Trophoblast cell (in vitro differentiated cells and primary cell): ENCODE results near the gene VAPB.
"Not testable (repeated sequence)": the region's sequence is repeated elsewhere in the genome, so short reads cannot be mapped to it uniquely, and the experiment has no call there.

Experiments
- DNase-seq, 2 donors: peaks; one replicate each; pipeline ENCODE4 v3.0.0-alpha.2; 2016
- H2AFZ ChIP-seq: 2 replicates; pipeline ENCODE4 v1.6.1; 2013; ENCODE audit warnings: low read length, moderate library complexity, mild to moderate bottlenecking; ENCODE audit not compliant: insufficient read depth, poor library complexity
- H2AK5ac ChIP-seq: 2 replicates; pipeline ENCODE4 v1.6.1; 2013; ENCODE audit warnings: mild to moderate bottlenecking, low read length
- H2BK120ac ChIP-seq: 2 replicates; pipeline ENCODE4 v1.6.1; 2013; ENCODE audit warnings: low read length, mild to moderate bottlenecking, moderate library complexity; ENCODE audit not compliant: insufficient read depth, poor library complexity
- H2BK12ac ChIP-seq: 2 replicates; pipeline ENCODE4 v1.6.1; 2013; ENCODE audit warnings: mild to moderate bottlenecking, low read length, moderate library complexity
- H2BK5ac ChIP-seq: 2 replicates; pipeline ENCODE4 v1.6.1; 2013; ENCODE audit warnings: low read length, low read depth, moderate library complexity, mild to moderate bottlenecking; ENCODE audit not compliant: poor library complexity
- H3K14ac ChIP-seq: 2 replicates; pipeline ENCODE4 v1.6.1; 2013; ENCODE audit warnings: mild to moderate bottlenecking, low read length
- H3K18ac ChIP-seq: 2 replicates; pipeline ENCODE4 v1.6.1; 2013; ENCODE audit warnings: mild to moderate bottlenecking, low read length
- H3K23ac ChIP-seq: 2 replicates; pipeline ENCODE4 v1.6.1; 2013; ENCODE audit warnings: low read length
- H3K27ac ChIP-seq: 2 replicates; pipeline ENCODE4 v1.5.1; 2013; ENCODE audit warnings: low read depth, mild to moderate bottlenecking, inconsistent platforms, low read length, moderate library complexity
- H3K27me3 ChIP-seq: 2 replicates; pipeline ENCODE4 v1.6.1; 2013; ENCODE audit warnings: inconsistent platforms, mild to moderate bottlenecking, low read length, moderate library complexity; ENCODE audit not compliant: insufficient read depth
- H3K36me3 ChIP-seq, 2 experiments: 1 replicate in 1 of 2; 2 replicates in 1 of 2; pipeline ENCODE4 v1.6.1; 2013; ENCODE audit warnings: low read length in 2 of 2, mild to moderate bottlenecking in 2 of 2, moderate library complexity in 1 of 2; ENCODE audit not compliant: insufficient read depth in 2 of 2, control insufficient read depth in 1 of 2
- H3K4ac ChIP-seq: 2 replicates; pipeline ENCODE4 v1.6.1; 2013; ENCODE audit warnings: low read depth, mild to moderate bottlenecking, low read length, moderate library complexity
- H3K4me1 ChIP-seq, 2 experiments: 1 replicate in 1 of 2; 2 replicates in 1 of 2; pipeline ENCODE4 v1.6.1; 2013; ENCODE audit warnings: low read length in 2 of 2, mild to moderate bottlenecking in 2 of 2, moderate library complexity in 1 of 2; ENCODE audit not compliant: insufficient read depth in 2 of 2, control insufficient read depth in 1 of 2
- H3K4me2 ChIP-seq: 2 replicates; pipeline ENCODE4 v1.6.1; 2013; ENCODE audit warnings: inconsistent platforms, mild to moderate bottlenecking, low read length, moderate library complexity
- H3K4me3 ChIP-seq: 2 replicates; pipeline ENCODE4 v1.5.1; 2013; ENCODE audit warnings: mild to moderate bottlenecking, low read depth, low read length, inconsistent platforms
- H3K79me1 ChIP-seq: one replicate; pipeline ENCODE4 v1.6.1; 2013; ENCODE audit warnings: low read length
- H3K79me2 ChIP-seq: 2 replicates; pipeline ENCODE4 v1.6.1; 2013; ENCODE audit warnings: low read length, mild to moderate bottlenecking; ENCODE audit not compliant: control insufficient read depth, insufficient read depth, poor library complexity
- H3K9ac ChIP-seq: 2 replicates; pipeline ENCODE4 v1.6.1; 2013; ENCODE audit warnings: mild to moderate bottlenecking, low read length
- H3K9me3 ChIP-seq: 2 replicates; pipeline ENCODE4 v1.6.1; 2013; ENCODE audit warnings: low read depth, mild to moderate bottlenecking, control low read depth, inconsistent platforms, low read length; ENCODE audit not compliant: insufficient read depth
- H4K12ac ChIP-seq: 2 replicates; pipeline ENCODE4 v1.6.1; 2013; ENCODE audit warnings: low read depth, mild to moderate bottlenecking, low read length, moderate library complexity
- H4K8ac ChIP-seq: 2 replicates; pipeline ENCODE4 v1.6.1; 2013; ENCODE audit warnings: low read depth, mild to moderate bottlenecking, low read length, moderate library complexity
- H4K91ac ChIP-seq: one replicate; pipeline ENCODE4 v1.6.1; 2013; ENCODE audit warnings: low read depth, mild to moderate bottlenecking, low read length, moderate library complexity
- WGBS: extraction: QIAGEN DNeasy Blood & Tissue Kit; methylation state at CpG from one replicate; pipeline ENCODE4 v1.1.7; 2013; ENCODE audit warnings: missing lambda C conversion rate; ENCODE audit not compliant: insufficient read length, insufficient coverage; ENCODE audit errors: extremely low coverage; 5-methylcytosine and 5-hydroxymethylcytosine counted together

Gene VAPB

DNA sequence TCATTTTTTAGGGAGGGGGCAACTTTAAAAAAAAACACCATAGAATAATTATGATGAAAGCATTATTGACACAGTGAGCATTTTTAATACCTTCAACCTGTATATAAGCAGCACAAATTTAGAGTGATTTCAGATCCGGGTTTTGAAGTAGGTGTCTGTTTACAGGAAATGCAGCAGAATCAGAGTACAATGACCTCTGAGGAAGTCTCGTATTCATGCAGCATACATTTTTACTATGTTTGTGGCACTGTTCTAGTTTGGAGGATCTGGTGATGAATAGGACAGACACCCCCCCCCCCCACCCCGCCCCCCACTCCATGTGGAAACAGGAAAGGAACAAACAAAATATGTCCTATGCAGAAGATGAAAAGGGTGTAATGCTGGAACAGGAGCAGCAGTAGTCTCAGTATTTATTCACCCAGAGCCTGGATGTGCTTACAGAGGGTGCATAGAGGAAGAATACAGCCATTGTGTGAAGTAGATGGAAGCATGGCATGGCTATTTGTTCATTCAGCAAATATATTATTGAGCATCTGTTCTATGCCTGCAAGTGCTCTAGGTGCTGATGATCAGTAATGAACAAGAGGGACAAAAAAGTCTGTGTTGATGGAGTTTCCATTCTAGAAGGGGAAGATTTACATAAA, 19.7 kb downstream of the VAPB start:
- H3K27ac ChIP-seq: no peak overlapping the region
- no peak overlapping the region for H4K91ac ChIP-seq
- no peak for DNase-seq
- peaks cover 0 to 2% of the 10 kb centered on the region in 2 experiments for H3K4me1 ChIP-seq
- H3K79me2 ChIP-seq: peaks cover 6% of the 10 kb centered on the region
- no peak overlapping the region for H3K4me3 ChIP-seq
- H4K12ac ChIP-seq: no peak overlapping the region
- no peak overlapping the region for H3K14ac ChIP-seq
- H3K4me2 ChIP-seq: no peak overlapping the region
- no CpG with 5 or more reads among the region's 3 CpGs for WGBS
- H3K36me3 ChIP-seq: peaks cover 0 to 2% of the 10 kb centered on the region in 2 experiments
- no peak overlapping the region for H3K23ac ChIP-seq
- H4K8ac ChIP-seq: no peak overlapping the region
- no peaks in the 10 kb centered on the region for H3K79me1 ChIP-seq
- H3K4ac ChIP-seq: peak overlapping the region; percentile 89
- H2AFZ ChIP-seq: no peak overlapping the region
- no peak overlapping the region for H2AK5ac ChIP-seq
- H3K9ac ChIP-seq: no peak overlapping the region
- H2BK12ac ChIP-seq: no peak overlapping the region
- no peaks in the 10 kb centered on the region for H3K9me3 ChIP-seq
- H3K18ac ChIP-seq: no peak overlapping the region
- H2BK5ac ChIP-seq: no peak overlapping the region
- H2BK120ac ChIP-seq: no peak overlapping the region
- H3K27me3 ChIP-seq: no peaks in the 10 kb centered on the region

DNA sequence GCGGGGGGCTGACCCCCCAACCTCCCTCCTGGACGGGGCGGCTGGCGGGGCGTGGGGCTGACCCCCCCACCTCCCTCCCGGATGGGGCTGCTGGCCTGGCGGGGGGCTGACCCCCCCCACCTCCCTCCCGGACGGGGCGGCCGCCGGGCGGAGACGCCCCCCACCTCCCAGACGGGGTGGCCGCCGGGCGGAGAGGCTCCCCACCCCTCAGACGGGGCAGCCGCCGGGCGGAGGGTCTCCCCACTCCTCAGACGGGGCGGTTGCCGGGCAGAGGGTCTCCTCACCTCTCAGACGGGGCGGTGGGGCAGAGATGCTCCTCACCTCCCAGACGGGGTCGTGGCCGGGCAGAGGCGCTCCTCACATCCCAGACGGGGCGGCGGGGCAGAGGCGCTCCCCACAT, 25.2 kb downstream of the VAPB start:
- H3K4ac ChIP-seq, H3K79me1 ChIP-seq, H3K23ac ChIP-seq, H3K79me2 ChIP-seq, H3K9ac ChIP-seq, H3K4me3 ChIP-seq, H4K91ac ChIP-seq, H3K18ac ChIP-seq, H3K4me2 ChIP-seq, DNase-seq, H2AK5ac ChIP-seq, H3K14ac ChIP-seq, H2BK120ac ChIP-seq, H2BK5ac ChIP-seq, H2BK12ac ChIP-seq, H2AFZ ChIP-seq, H3K27me3 ChIP-seq, H4K8ac ChIP-seq, H3K27ac ChIP-seq, H4K12ac ChIP-seq, H3K9me3 ChIP-seq, H3K4me1 ChIP-seq, H3K36me3 ChIP-seq: not testable (repeated sequence)
- no CpG with 5 or more reads among the region's 35 CpGs for WGBS

DNA sequence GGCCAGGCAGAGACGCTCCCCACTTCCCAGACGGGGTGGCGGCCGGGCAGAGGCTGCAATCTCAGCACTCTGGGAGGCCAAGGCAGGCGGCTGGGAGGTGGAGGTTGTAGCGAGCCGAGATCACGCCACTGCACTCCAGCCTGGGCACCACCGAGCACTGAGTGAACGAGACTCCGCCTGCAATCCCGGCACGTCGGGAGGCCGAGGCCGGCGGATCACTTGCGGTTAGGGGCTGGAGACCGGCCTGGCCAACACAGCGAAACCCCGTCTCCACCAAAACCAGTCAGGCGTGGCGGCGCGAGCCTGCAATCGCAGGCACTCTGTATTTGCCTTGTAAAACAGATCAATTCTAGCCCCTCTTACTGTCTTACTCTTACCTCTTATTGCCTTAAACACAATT, 25.8 kb downstream of the VAPB start:
- not testable (repeated sequence) for H3K79me2 ChIP-seq, H4K12ac ChIP-seq, H3K4ac ChIP-seq, H3K27me3 ChIP-seq, H3K14ac ChIP-seq, H2BK5ac ChIP-seq, H3K79me1 ChIP-seq, H3K4me3 ChIP-seq, H2BK12ac ChIP-seq, H3K27ac ChIP-seq, H2AFZ ChIP-seq, H2BK120ac ChIP-seq, H3K18ac ChIP-seq, H4K8ac ChIP-seq, H3K23ac ChIP-seq, DNase-seq, H4K91ac ChIP-seq, H3K4me2 ChIP-seq, H3K9ac ChIP-seq, H3K36me3 ChIP-seq, H3K9me3 ChIP-seq, H2AK5ac ChIP-seq, H3K4me1 ChIP-seq
- WGBS: no CpG with 5 or more reads among the region's 26 CpGs

DNA sequence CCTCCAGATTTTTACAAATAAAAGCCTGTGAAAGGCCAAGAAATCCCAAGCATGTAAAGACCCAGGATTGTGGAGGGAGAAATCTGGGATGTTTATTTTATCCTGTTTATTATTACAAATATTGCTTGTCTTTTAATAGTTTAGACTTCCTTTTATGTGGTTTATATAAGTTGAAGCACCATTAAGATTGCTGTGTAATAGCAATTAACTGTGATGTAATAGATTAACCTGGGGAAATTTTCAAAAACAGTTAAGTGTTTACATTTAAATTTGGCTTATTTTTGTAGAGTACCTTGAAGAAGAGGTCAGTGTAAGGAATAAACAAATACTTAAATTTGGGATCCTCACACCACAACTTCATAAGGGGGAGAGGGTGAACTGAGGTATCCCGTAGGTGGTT, 27.0 kb downstream of the VAPB start:
- Histone ChIP-seq H4K8ac (no peak overlapping the region), H3K9ac (no peak overlapping the region), H4K12ac (no peak overlapping the region), H3K18ac (no peak overlapping the region), H3K79me1 (no peaks in the 10 kb centered on the region), H2BK12ac (no peak overlapping the region), H3K4me2 (no peak overlapping the region), H2AFZ (no peak overlapping the region), H3K4me3 (no peak overlapping the region), H3K27ac (no peak overlapping the region), H3K4me1 (peaks cover 0 to 3% of the 10 kb centered on the region in 2 experiments), H2AK5ac (no peak overlapping the region), H3K79me2 (no peaks in the 10 kb centered on the region), H3K36me3 (peaks cover 5 to 6% of the 10 kb centered on the region in 2 experiments), H3K9me3 (no peaks in the 10 kb centered on the region), H4K91ac (no peak overlapping the region), H3K23ac (no peak overlapping the region), H3K4ac (no peak overlapping the region), H3K14ac (no peak overlapping the region), H2BK5ac (no peak overlapping the region), H3K27me3 (no peaks in the 10 kb centered on the region), H2BK120ac (no peak overlapping the region)
- WGBS: no CpG with 5 or more reads among the region's 1 CpG
- DNase-seq: no peak
